Measurements from ENCODE around the gene RPS3A. TPM values are rescaled to one million over a fixed set of nuclear protein-coding genes. Genes with fewer than 3 reads are reported as not detected.

The RPS3A gene
- total and polyA plus RNA-seq, 4 donors: 337 to 1,043 (median 588) TPM

DNA sequence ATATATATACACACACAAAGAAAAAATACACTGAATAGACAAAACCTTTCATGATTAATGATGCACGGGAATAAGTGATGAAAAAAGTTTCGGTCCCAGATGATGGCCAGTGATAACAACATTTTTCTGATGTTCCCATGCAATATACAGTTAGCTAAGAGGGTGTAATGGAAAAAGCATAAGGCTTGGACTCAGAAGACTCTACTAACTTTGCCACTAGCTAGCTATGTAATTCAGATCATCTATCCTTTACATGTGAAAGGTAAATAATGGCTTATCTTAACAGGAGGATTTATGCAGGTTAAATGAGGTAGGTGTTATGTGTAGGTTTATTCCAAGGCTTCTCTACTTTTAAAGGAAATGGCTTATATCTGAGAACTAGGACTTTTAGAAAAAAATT lies 4.3 kb downstream of the RPS3A start:
- H3K9ac ChIP-seq (ENCODE audit: low read depth in 1 of 2, low read length in 2 of 2): no peak overlapping the region
- 92% methylated on average over 2 of the region's 2 CpGs for whole genome bisulfite sequencing
- TF ChIP-seq RXRA (IDR thresholded peaks at IDR 0.05) (no peak), HNF4G (IDR thresholded peaks at IDR 0.05) (no peak), RAD21 (IDR thresholded peaks at IDR 0.05) (no peak), FOXA2 (IDR thresholded peaks at IDR 0.05) (no peak), EGR1 (IDR thresholded peaks at IDR 0.05; ENCODE audit: low read depth in 2 of 2) (no peak), HNF4A (conservative IDR thresholded peaks at IDR 0.05) (no peak), SP1 (IDR thresholded peaks at IDR 0.05) (no peak), JUND (IDR thresholded peaks at IDR 0.05) (no peak), TAF1 (conservative IDR thresholded peaks at IDR 0.05) (no peak), NR2F2 (IDR thresholded peaks at IDR 0.05) (no peak), YY1 (IDR thresholded peaks at IDR 0.05) (no peak), FOXA1 (IDR thresholded peaks at IDR 0.05) (no peak)
- TF ChIP-seq, protein P1, sequence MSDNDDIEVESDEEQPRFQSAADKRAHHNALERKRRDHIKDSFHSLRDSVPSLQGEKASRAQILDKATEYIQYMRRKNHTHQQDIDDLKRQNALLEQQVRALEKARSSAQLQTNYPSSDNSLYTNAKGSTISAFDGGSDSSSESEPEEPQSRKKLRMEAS (IDR thresholded peaks at IDR 0.05): no peak
- TF ChIP-seq, protein P2, sequence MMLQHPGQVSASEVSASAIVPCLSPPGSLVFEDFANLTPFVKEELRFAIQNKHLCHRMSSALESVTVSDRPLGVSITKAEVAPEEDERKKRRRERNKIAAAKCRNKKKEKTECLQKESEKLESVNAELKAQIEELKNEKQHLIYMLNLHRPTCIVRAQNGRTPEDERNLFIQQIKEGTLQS (IDR thresholded peaks at IDR 0.05): no peak
- TF ChIP-seq, protein P3, sequence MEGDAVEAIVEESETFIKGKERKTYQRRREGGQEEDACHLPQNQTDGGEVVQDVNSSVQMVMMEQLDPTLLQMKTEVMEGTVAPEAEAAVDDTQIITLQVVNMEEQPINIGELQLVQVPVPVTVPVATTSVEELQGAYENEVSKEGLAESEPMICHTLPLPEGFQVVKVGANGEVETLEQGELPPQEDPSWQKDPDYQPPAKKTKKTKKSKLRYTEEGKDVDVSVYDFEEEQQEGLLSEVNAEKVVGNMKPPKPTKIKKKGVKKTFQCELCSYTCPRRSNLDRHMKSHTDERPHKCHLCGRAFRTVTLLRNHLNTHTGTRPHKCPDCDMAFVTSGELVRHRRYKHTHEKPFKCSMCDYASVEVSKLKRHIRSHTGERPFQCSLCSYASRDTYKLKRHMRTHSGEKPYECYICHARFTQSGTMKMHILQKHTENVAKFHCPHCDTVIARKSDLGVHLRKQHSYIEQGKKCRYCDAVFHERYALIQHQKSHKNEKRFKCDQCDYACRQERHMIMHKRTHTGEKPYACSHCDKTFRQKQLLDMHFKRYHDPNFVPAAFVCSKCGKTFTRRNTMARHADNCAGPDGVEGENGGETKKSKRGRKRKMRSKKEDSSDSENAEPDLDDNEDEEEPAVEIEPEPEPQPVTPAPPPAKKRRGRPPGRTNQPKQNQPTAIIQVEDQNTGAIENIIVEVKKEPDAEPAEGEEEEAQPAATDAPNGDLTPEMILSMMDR (IDR thresholded peaks at IDR 0.05; ENCODE audit: low read depth, low read length, missing input control): no peak
- TF ChIP-seq, protein P4, sequence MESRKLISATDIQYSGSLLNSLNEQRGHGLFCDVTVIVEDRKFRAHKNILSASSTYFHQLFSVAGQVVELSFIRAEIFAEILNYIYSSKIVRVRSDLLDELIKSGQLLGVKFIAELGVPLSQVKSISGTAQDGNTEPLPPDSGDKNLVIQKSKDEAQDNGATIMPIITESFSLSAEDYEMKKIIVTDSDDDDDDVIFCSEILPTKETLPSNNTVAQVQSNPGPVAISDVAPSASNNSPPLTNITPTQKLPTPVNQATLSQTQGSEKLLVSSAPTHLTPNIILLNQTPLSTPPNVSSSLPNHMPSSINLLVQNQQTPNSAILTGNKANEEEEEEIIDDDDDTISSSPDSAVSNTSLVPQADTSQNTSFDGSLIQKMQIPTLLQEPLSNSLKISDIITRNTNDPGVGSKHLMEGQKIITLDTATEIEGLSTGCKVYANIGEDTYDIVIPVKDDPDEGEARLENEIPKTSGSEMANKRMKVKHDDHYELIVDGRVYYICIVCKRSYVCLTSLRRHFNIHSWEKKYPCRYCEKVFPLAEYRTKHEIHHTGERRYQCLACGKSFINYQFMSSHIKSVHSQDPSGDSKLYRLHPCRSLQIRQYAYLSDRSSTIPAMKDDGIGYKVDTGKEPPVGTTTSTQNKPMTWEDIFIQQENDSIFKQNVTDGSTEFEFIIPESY (IDR thresholded peaks at IDR 0.05): no peak
- TF ChIP-seq, protein P5, sequence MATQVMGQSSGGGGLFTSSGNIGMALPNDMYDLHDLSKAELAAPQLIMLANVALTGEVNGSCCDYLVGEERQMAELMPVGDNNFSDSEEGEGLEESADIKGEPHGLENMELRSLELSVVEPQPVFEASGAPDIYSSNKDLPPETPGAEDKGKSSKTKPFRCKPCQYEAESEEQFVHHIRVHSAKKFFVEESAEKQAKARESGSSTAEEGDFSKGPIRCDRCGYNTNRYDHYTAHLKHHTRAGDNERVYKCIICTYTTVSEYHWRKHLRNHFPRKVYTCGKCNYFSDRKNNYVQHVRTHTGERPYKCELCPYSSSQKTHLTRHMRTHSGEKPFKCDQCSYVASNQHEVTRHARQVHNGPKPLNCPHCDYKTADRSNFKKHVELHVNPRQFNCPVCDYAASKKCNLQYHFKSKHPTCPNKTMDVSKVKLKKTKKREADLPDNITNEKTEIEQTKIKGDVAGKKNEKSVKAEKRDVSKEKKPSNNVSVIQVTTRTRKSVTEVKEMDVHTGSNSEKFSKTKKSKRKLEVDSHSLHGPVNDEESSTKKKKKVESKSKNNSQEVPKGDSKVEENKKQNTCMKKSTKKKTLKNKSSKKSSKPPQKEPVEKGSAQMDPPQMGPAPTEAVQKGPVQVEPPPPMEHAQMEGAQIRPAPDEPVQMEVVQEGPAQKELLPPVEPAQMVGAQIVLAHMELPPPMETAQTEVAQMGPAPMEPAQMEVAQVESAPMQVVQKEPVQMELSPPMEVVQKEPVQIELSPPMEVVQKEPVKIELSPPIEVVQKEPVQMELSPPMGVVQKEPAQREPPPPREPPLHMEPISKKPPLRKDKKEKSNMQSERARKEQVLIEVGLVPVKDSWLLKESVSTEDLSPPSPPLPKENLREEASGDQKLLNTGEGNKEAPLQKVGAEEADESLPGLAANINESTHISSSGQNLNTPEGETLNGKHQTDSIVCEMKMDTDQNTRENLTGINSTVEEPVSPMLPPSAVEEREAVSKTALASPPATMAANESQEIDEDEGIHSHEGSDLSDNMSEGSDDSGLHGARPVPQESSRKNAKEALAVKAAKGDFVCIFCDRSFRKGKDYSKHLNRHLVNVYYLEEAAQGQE (IDR thresholded peaks at IDR 0.05): no peak
- no peaks in the 10 kb centered on the region for H3K27me3 ChIP-seq (ENCODE audit: control insufficient read depth in 4 of 4, insufficient read depth in 4 of 4, low read length in 3 of 4)
- H3K4me1 ChIP-seq (ENCODE audit: control insufficient read depth in 4 of 4, insufficient read depth in 4 of 4, low read length in 3 of 4): peaks cover 0 to 24% (median 8%) of the 10 kb centered on the region in 4 donors
- peaks cover 18 to 58% (median 48%) of the 10 kb centered on the region in 4 donors for H3K36me3 ChIP-seq (ENCODE audit: control insufficient read depth in 4 of 4, insufficient read depth in 3 of 4, low read depth in 1 of 4, low read length in 3 of 4)
- H3K4me3 ChIP-seq (ENCODE audit: low read depth in 1 of 3, low read length in 3 of 3): no peak overlapping the region
- H3K27ac ChIP-seq (ENCODE audit: low read depth in 1 of 2, low read length in 2 of 2): no peak overlapping the region
- H3K9me3 ChIP-seq (ENCODE audit: control insufficient read depth in 4 of 4, low read length in 3 of 4): no peaks in the 10 kb centered on the region
- no peak for DNase-seq (ENCODE audit: low spot score)

DNA sequence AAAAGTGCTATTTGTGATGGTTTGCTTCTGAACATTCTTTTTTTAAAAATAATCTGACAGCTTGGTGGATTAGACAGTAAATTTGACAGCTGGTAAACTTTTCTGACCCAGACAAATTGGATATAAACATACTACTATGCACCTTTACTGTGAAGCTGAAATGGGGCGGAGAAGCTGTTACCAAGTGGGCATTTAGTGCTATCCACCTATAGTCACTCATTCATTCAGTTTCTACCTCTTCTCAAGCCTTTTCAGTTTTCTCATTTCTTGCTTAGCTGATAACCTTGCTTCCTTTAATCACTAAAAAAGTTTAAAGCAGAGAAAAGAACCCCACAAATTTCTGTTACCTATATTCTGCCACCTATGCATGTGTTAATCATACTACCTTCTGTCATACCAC lies 5.2 kb downstream of the RPS3A start:
- Histone ChIP-seq H3K27ac (ENCODE audit: low read depth in 1 of 2, low read length in 2 of 2) (no peak overlapping the region), H3K27me3 (ENCODE audit: control insufficient read depth in 4 of 4, insufficient read depth in 4 of 4, low read length in 3 of 4) (no peaks in the 10 kb centered on the region), H3K9me3 (ENCODE audit: control insufficient read depth in 4 of 4, low read length in 3 of 4) (no peaks in the 10 kb centered on the region), H3K36me3 (ENCODE audit: control insufficient read depth in 4 of 4, insufficient read depth in 3 of 4, low read depth in 1 of 4, low read length in 3 of 4) (peaks cover 19 to 58% (median 48%) of the 10 kb centered on the region in 4 donors), H3K9ac (ENCODE audit: low read depth in 1 of 2, low read length in 2 of 2) (no peak overlapping the region), H3K4me3 (ENCODE audit: low read depth in 1 of 3, low read length in 3 of 3) (no peak overlapping the region), H3K4me1 (ENCODE audit: control insufficient read depth in 4 of 4, insufficient read depth in 4 of 4, low read length in 3 of 4) (peaks cover 0 to 19% (median 5%) of the 10 kb centered on the region in 4 donors)
- DNase-seq (ENCODE audit: low spot score): no peak
- WGBS: 98% methylated on average over 1 of the region's 1 CpG
- TF ChIP-seq HNF4G (IDR thresholded peaks at IDR 0.05): no peak
- no peak for TF ChIP-seq JUND (IDR thresholded peaks at IDR 0.05)
- TF ChIP-seq RAD21 (IDR thresholded peaks at IDR 0.05): no peak
- no peak for TF ChIP-seq TAF1 (conservative IDR thresholded peaks at IDR 0.05)
